ENCODE results near the gene SNX8.

SNX8 gene

DNA sequence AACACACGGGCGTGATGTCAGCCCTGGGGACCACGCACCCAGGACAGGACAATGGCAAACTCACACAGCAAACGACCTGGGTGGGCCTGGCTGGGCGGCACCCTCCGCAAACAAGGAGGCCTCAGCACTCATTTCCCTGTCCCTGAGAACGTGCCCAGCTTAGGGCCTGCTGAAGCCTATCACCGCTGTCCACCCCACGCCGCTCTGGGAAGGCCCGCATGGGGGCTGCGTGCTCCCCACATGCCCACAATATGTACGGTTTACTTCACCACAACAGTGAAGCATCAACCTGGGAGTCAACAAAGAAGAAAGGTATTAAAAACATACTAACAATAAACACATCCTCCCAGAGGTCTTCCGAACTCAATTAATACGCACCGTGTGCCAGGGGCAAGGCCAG, 93.7 kb downstream of the SNX8 start:
- no peaks in the 10 kb centered on the region for H3K27me3 Mint-ChIP-seq (ENCODE audit: low read depth)
- no peak overlapping the region for H3K27ac Mint-ChIP-seq
- no peaks in the 10 kb centered on the region for H3K9me3 Mint-ChIP-seq
- H3K36me3 Mint-ChIP-seq (ENCODE audit: low read depth), result peaks cover 50% of the 10 kb centered on the region
- H3K4me1 Mint-ChIP-seq, result no peaks in the 10 kb centered on the region
- TF ChIP-seq, protein P1, sequence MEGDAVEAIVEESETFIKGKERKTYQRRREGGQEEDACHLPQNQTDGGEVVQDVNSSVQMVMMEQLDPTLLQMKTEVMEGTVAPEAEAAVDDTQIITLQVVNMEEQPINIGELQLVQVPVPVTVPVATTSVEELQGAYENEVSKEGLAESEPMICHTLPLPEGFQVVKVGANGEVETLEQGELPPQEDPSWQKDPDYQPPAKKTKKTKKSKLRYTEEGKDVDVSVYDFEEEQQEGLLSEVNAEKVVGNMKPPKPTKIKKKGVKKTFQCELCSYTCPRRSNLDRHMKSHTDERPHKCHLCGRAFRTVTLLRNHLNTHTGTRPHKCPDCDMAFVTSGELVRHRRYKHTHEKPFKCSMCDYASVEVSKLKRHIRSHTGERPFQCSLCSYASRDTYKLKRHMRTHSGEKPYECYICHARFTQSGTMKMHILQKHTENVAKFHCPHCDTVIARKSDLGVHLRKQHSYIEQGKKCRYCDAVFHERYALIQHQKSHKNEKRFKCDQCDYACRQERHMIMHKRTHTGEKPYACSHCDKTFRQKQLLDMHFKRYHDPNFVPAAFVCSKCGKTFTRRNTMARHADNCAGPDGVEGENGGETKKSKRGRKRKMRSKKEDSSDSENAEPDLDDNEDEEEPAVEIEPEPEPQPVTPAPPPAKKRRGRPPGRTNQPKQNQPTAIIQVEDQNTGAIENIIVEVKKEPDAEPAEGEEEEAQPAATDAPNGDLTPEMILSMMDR (IDR thresholded peaks at IDR 0.05; ENCODE audit: unreplicated experiment in 3 of 3), result no peak
- no peak overlapping the region for H3K4me3 Mint-ChIP-seq

DNA sequence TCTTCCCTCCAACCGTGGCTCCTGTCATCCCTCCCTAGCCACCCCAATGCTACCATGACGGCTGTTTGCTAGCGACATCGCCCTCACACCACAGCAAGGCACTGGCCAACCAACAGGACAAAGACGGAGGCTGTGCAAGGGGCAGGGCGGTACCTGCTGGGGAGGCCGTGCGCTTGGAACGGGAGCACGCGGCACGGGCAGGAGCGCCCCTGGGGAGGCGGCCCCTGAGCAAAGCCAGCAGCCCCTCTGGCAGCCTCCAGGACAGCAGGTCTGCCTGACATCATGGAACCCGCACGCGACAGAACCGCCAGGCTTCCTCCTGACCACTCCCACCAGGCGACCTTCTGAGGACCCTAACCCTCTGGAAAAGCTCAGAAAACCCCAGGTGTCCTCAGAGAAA, 94.2 kb downstream of the SNX8 start:
- Mint-ChIP-seq H3K36me3 (ENCODE audit: low read depth) (peaks cover 52% of the 10 kb centered on the region), H3K4me1 (no peaks in the 10 kb centered on the region), H3K9me3 (no peaks in the 10 kb centered on the region), H3K4me3 (no peak overlapping the region), H3K27ac (no peak overlapping the region), H3K27me3 (ENCODE audit: low read depth) (no peaks in the 10 kb centered on the region)
- TF ChIP-seq, protein P1 (IDR thresholded peaks at IDR 0.05; ENCODE audit: unreplicated experiment in 3 of 3), result no peak

DNA sequence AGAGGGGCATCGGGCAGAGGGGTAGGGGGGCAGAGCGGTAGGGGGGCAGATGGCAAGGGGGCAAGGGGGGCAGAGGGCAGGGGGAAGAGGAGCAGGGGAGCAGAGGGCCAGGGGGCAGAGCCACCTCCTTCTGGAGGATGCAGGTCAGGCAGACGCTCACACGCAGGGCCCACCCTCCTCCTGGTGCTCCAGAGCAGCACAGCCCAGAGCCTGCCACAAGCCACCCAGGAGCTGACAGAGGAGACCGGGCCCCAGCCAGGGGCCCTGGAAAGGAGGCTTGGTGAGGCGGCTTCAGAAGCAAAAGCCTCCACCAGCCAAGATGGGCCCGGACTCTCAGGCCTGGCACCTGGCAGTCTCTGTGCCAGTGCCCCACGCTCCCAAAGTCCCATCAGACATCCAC, 94.6 kb downstream of the SNX8 start:
- TF ChIP-seq, protein P1 (IDR thresholded peaks at IDR 0.05; ENCODE audit: unreplicated experiment in 3 of 3), result no peak
- no peaks in the 10 kb centered on the region for H3K4me1 Mint-ChIP-seq

DNA sequence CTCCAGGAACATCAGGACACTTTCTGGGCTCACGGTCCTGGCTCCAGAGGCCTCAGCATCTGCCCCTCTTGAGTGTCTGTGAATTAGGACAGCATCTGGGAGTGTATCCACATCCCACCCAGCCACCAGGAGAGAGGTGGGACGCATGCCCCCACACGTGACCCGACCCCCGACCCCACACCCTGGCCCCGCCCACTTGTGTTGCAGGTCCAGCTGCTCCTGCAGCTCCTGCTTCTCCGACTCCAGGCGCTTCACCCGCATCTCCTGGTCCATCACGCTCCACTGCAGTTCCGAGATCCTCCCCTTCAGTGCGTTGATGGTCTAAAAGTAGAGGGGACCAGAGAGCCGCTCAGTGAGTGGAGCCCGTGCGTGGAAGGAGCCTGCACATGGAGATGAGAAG, 95.1 kb downstream of the SNX8 start:
- H3K27ac Mint-ChIP-seq, result no peak overlapping the region
- H3K4me1 Mint-ChIP-seq, result no peaks in the 10 kb centered on the region
- H3K27me3 Mint-ChIP-seq (ENCODE audit: low read depth), result no peaks in the 10 kb centered on the region
- TF ChIP-seq, protein P1 (IDR thresholded peaks at IDR 0.05; ENCODE audit: unreplicated experiment in 3 of 3), result no peak
- no peaks in the 10 kb centered on the region for H3K9me3 Mint-ChIP-seq
- H3K4me3 Mint-ChIP-seq, result no peak overlapping the region
- H3K36me3 Mint-ChIP-seq (ENCODE audit: low read depth), result peaks cover 50% of the 10 kb centered on the region

More for the DNA sequence above, 94.6 kb downstream of the SNX8 start:
- H3K36me3 Mint-ChIP-seq (ENCODE audit: low read depth), result peaks cover 51% of the 10 kb centered on the region
- no peak overlapping the region for H3K4me3 Mint-ChIP-seq
- no peaks in the 10 kb centered on the region for H3K9me3 Mint-ChIP-seq
- H3K27me3 Mint-ChIP-seq (ENCODE audit: low read depth), result no peaks in the 10 kb centered on the region
- no peak overlapping the region for H3K27ac Mint-ChIP-seq

DNA sequence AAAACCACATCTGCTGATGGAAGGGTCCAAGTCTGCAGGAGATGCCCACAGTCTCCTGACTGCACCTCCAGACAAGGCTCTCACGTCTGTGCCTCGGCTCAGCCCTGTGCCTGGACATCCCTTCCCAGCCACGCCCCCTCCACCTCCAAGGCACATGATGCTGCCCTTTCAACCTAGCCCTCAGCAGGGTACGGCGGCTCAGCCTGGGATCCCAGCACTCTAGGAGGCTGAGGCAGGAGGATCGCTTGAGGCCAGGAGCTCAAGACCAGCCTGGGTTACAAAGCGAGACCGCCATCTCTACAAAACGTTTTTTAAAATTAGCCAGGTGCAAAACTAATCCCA, 95.8 kb downstream of the SNX8 start:
- H3K4me3 Mint-ChIP-seq, result no peak overlapping the region
- no peaks in the 10 kb centered on the region for H3K4me1 Mint-ChIP-seq
- H3K9me3 Mint-ChIP-seq, result no peaks in the 10 kb centered on the region
- H3K27me3 Mint-ChIP-seq (ENCODE audit: low read depth), result no peaks in the 10 kb centered on the region
- peaks cover 55% of the 10 kb centered on the region for H3K36me3 Mint-ChIP-seq (ENCODE audit: low read depth)
- TF ChIP-seq, protein P1 (IDR thresholded peaks at IDR 0.05; ENCODE audit: unreplicated experiment in 3 of 3), result no peak
- H3K27ac Mint-ChIP-seq, result no peak overlapping the region

DNA sequence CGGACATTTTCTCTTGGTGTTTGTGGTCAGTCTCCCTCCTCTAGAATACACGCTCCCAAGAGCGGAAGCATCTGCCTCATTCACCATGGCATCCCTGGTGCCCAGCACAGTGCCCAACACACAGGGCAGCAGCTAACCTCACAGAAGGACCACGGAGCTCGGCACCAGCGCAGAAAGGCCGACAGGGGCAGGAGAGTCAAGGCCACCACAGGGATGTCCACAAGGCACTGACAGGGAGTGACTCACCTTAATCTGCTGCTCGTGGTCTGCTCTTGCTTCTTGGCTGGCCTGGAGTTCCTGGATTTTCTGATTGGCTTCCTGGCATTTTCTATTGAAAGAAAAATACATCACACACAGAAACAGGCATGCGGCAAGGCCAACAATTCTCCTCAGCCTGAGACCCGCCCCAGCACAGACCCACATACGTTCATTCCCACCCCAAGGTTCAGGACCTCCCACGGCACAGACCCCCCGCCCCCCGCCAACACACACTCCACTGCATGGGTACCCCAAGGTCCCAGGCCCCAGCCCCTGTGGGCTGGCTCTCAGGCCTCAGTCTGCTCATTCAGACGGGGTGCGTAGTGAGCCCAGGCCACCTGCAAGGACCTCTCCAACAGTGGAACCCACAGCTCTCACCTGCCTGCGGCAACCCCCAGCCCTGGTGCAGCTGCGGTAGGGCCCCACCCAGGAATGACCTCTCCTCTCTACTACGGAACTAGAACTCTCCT, 96.4 kb downstream of the SNX8 start:
- peaks cover 58% of the 10 kb centered on the region for H3K36me3 Mint-ChIP-seq (ENCODE audit: low read depth)

More for the DNA sequence above, 96.4 kb downstream of the SNX8 start:
- no peak overlapping the region for H3K4me3 Mint-ChIP-seq
- no peaks in the 10 kb centered on the region for H3K9me3 Mint-ChIP-seq
- TF ChIP-seq, protein P1 (IDR thresholded peaks at IDR 0.05; ENCODE audit: unreplicated experiment in 3 of 3), result no peak
- no peaks in the 10 kb centered on the region for H3K27me3 Mint-ChIP-seq (ENCODE audit: low read depth)
- H3K27ac Mint-ChIP-seq, result no peak overlapping the region
- H3K4me1 Mint-ChIP-seq, result no peaks in the 10 kb centered on the region

Measured in nephron (organoid).